Suprapubic skin (tissue), 4 donors: ENCODE results near the gene DDX1.

Experiments used
- CTCF ChIP-seq, 2 donors: fragments of 200-600 bp in 1 of 2; fragments of 450-650 bp in 1 of 2; sonication (generic) in 1 of 2; IDR thresholded peaks; one replicate each; pipeline ENCODE4 v1.5.1; 2016 to 2019; ENCODE audit warnings: antibody characterized with exemption in 2 of 2, mild to moderate bottlenecking in 1 of 2, moderate library complexity in 1 of 2
- POLR2A ChIP-seq, 2 donors: fragments of 450-650 bp; IDR thresholded peaks; one replicate each; pipeline ENCODE4 v1.6.1; 2017; ENCODE audit warnings: antibody characterized with exemption in 2 of 2, mild to moderate bottlenecking in 2 of 2, moderate library complexity in 2 of 2
- POLR2AphosphoS5 ChIP-seq, 3 donors: sonication (generic); formaldehyde crosslinking; IDR thresholded peaks; one replicate each; pipeline ENCODE4 v1.6.1; 2017; ENCODE audit warnings: antibody characterized with exemption in 3 of 3

GRCh38 chr2:15599994-15600393 lies 8.3 kb downstream of the DDX1 start:
- TF ChIP-seq CTCF (IDR thresholded peaks at IDR 0.05) (no peak), POLR2A (IDR thresholded peaks at IDR 0.05) (no peak), POLR2AphosphoS5 (IDR thresholded peaks at IDR 0.05) (no peak)
